Measurements from ENCODE around the gene SUGT1.

DNA sequence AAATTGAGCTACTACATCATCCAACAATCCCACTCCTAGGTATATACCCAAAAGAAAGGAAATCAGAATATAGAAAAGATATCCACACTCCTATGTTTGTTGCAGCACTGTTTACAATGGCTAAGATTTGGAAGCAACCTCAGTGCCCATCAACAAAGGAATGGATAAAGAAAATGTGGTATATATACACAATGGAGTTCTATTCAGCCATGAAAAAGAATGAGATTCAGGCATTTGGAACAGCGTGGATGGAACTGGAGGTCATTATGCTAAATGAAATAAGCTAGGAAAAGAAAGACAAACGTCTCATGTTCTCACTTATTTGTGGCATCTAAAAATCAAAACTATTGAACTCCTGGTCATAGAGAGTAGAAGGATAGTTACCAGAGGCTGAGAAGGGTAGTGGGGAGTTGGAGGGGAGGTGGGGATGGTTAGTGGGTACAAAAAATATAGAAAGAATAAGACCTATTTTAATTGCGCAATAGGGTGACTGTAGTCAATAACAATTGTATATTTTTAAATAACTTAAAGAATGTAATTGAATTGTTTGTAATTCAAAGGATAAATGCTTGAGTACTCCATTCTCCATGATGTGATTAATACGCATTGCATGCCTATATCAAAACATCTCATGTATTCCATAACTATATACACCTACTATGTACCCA is 37.4 kb upstream of the SUGT1 start:
- TF ChIP-seq CTCF (IDR thresholded peaks at IDR 0.05) (no peak), POLR2A (IDR thresholded peaks at IDR 0.05) (no peak)
